ENCODE results near the gene CLIP4.
A peak's percentile ranks its signal among the peaks of the same experiment; 100 is the strongest.
"Not testable (repeated sequence)": the region's sequence is repeated elsewhere in the genome, so short reads cannot be mapped to it uniquely, and the experiment has no call there.

Gene CLIP4

DNA sequence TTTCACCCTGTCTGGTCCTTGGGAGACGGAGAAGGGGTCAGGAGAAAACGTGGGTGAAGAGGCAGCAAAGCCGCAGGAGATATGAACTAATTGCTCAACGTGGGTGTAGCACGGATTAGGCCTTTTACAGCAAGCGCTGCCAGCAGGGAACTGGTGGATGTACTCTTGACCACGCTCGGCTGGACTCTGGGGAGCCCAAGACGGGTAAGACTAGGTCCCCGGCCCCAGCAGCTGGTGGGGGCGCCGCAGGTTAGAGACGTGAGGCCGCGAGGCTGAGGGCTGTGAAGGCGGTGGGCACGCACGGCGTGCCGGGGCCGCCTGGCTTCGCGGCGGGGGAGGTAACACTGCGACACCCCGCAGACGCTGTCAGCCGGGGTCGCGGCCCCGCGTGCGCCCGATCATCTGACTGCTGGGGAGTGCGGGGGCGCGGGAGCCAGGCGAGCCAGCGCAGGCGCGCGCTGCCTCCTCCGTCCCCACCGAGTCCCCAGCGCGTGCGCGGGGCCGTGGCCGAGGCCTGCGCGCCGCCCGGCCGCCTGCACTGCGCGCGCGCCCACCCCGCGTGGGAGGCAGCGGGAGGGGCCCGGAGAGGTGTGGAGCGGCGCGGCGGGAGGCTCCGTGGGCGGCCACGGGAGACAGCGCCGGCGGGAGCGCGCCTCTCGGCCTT, at the start of gene CLIP4:
Gene CLIP4 (plus strand): TSS at position 470 of the 664 bp plus-strand sequence. CDS start 5,974 bp downstream, outside the sequence.
- peak; percentile 15 to 65 for DNase-seq (ENCODE audit: extremely low read depth in 1 of 2, low read depth in 1 of 2)

GRCh38 chr2:29066271-29066860, 48.8 kb upstream of the CLIP4 start:
- DNase-seq (ENCODE audit: extremely low read depth in 1 of 2, low read depth in 1 of 2): no peak

GRCh38 chr2:29066997-29067605, 48.1 kb upstream of the CLIP4 start:
- DNase-seq (ENCODE audit: extremely low read depth in 1 of 2, low read depth in 1 of 2): no peak

GRCh38 chr2:29068513-29068912, 46.7 kb upstream of the CLIP4 start:
- DNase-seq (ENCODE audit: extremely low read depth in 1 of 2, low read depth in 1 of 2): no peak

GRCh38 chr2:29070526-29070925, 44.7 kb upstream of the CLIP4 start:
- no peak for DNase-seq (ENCODE audit: extremely low read depth in 1 of 2, low read depth in 1 of 2)

- no peak for DNase-seq (ENCODE audit: extremely low read depth in 1 of 2, low read depth in 1 of 2)
Observed at GRCh38 chr2:29071032-29071975, 43.9 kb upstream of the CLIP4 start.

- no peak for DNase-seq (ENCODE audit: extremely low read depth in 1 of 2, low read depth in 1 of 2)
Observed at GRCh38 chr2:29072251-29072650, 43.0 kb upstream of the CLIP4 start.

DNA sequence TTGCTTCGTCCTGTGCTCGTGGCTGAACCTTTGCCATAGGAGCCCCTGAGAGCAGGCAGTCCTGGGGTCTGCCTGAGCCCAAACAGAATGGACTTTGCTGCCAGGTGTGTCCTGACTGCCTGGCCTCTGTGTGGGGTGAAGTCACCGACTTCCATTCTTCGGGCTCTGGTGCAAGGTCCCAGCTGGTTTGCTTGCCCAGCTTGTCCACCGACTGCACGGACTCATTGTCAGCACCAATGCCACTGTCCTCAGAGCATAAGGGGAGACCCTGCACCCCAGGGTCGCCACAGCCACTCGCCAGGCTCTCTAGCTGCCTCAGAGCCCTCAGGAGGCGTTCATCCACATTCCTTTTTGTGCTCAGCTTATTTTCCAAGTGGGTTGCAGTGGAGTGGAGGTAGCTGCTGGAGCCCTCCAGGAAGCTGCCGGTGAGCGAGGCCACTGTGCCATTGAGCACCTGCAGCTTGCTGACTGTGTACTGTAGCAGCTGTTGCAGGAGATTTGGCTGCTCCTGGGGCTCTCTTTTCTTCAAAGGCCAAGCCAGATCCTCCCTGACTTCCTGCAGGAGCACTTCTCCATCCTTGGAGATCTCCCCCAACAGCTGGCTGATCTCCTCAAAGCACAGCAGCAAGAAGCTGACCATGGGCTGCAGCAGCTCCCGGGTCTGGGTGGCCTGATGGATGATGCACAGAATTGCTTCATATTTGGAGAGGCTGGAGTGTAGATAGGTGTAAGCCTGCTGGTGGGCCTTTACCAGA, 42.1 kb upstream of the CLIP4 start:
- DNase-seq (ENCODE audit: extremely low read depth in 1 of 2, low read depth in 1 of 2): no peak

DNA sequence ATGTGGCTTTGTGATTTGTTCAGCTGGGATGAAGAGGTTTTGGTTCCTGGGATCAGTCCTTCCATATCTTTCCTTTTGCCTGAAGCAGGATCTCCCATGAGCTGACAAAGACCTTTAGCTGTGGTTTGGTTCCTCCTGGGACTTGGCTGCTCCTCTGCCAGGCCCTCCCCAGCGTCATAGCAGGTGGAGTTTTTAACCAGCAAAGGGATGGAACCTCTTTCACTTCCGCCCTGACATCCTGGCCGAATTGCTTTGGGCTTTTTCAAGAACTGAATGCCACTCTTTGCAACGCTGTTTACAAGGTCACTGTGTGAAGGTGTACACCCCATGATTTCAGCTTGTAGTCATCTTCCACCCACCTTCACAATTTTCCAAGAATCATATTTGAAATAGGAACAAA, 41.3 kb upstream of the CLIP4 start:
- DNase-seq (ENCODE audit: extremely low read depth in 1 of 2, low read depth in 1 of 2): no peak

GRCh38 chr2:29074411-29074810, 40.8 kb upstream of the CLIP4 start, which contains the start of gene PCARE:
Gene PCARE (minus strand): TSS chr2:29074523. CDS start chr2:29074261, 262 bp downstream.
- DNase-seq (ENCODE audit: extremely low read depth in 1 of 2, low read depth in 1 of 2): no peak

- DNase-seq (ENCODE audit: extremely low read depth in 1 of 2, low read depth in 1 of 2): no peak
Observed at GRCh38 chr2:29075894-29076705, 39.1 kb upstream of the CLIP4 start.

DNA sequence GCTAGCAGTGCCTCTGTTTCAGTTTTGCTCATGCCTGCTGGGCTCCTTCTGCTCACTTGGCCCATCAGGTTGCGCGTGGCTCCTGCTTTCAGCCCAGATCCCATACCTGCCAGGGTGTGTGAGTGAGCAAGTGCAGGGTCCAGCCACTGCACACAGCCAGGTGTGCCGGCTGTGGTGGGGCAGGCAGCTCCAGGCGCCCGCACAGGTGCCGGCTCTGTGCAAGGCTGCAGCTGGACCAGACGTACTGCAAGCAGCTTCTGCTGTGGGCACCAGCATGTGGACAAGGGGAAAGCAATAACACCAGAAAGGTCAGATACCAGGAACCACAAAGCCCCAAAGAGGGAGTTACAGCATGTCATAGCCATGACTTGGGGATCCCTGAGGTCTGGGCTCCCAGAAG, 35.3 kb upstream of the CLIP4 start:
- DNase-seq (ENCODE audit: extremely low read depth in 1 of 2, low read depth in 1 of 2): no peak

GRCh38 chr2:29080886-29081743, 34.1 kb upstream of the CLIP4 start:
- no peak for DNase-seq (ENCODE audit: extremely low read depth in 1 of 2, low read depth in 1 of 2)

GRCh38 chr2:29082804-29083495, 32.3 kb upstream of the CLIP4 start:
- no peak for DNase-seq (ENCODE audit: extremely low read depth in 1 of 2, low read depth in 1 of 2)

DNA sequence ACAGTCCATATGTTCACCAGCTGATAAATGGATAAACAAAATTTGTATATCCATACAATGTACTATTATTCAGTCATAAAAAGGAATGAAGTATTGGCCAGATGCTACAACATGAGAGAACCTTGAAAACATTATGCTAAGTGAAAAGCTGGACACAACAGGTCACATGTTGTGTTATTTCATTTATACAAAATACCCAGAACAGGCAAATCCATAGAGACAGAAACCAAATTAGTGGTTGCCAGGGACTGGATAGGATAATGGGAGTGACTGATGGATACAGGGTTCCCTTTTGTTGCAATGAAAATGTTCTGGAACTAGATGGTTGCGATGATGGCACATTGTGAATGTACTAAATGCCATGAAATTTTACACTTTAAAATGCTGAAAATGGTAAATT, 30.7 kb upstream of the CLIP4 start:
- DNase-seq (ENCODE audit: extremely low read depth in 1 of 2, low read depth in 1 of 2): no peak

DNA sequence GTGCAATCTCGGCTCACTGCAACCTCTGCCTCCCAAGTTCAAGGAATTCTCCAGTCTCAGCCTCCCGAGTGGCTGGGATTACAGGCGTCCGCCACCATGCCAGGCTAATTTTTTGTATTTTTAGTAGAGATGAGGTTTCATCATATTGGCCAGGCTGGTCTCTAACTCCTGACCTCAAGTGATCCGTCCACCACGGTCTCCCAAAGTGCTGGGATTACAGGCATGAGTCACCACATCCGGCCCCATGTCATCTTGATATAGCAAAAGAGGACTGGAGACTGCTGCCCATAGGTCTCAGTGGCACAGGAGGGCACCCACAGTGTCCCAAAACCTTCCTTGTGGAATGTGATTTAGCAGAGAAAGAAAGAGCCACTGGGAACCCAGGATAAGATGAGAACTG, 24.9 kb upstream of the CLIP4 start:
- DNase-seq (ENCODE audit: extremely low read depth in 1 of 2, low read depth in 1 of 2): not testable (repeated sequence)

DNA sequence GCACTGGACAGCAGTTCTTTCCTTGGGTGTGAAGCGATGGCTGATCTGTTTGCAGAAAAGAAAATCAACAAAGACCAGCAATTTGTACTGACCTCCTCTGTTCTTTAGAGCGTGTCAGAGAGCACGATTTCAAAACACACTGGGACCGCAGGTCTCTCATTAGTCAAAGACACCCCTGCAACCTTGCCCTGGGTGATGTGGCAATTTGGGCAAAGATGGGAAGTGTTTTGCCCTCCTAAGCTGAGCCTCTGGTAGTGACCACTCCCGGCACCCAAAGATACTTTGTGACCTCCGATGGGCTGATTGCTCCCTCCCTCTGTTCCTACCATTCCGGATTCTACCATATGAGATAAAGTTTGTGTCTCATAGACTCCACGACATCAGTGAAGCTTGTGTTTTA, 18.2 kb upstream of the CLIP4 start:
- no peak for DNase-seq (ENCODE audit: extremely low read depth in 1 of 2, low read depth in 1 of 2)

DNA sequence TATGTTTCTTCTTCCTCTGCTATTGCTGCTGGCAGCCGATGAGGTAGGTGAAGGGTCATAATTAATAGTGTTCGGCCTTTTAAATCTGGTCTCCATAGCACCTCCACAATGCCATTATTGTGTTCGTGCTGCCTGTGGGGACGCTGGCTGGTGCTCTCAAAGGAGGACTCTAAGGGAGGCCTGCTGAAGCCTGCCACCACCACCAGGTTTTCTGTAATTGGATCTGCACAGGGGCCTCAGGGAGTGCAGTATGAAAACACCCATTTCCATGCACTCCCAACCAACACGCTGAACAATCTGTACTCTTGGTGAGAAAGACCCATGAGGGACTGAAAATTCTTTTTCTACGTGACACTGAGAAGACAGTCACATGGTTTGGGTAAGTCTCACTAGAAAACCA, 17.6 kb upstream of the CLIP4 start:
- DNase-seq (ENCODE audit: extremely low read depth in 1 of 2, low read depth in 1 of 2): no peak

Data from activated CD8-positive, alpha-beta memory T cell treated with anti-CD3 and anti-CD28 coated beads for 1 hour (primary cell).